ENCODE measurements around the gene DYNC1LI2.
"Not testable (repeated sequence)": the region's sequence is repeated elsewhere in the genome, so short reads cannot be mapped to it uniquely, and the experiment has no call there.

Gene DYNC1LI2

GRCh38 chr16:66695935-66696668 lies 55.3 kb downstream of the DYNC1LI2 start:
- no peak for DNase-seq

- peak in 1 of 2 donors; percentile 8 for DNase-seq
Observed at GRCh38 chr16:66695471-66695934, 55.9 kb downstream of the DYNC1LI2 start.

- DNase-seq = peak; percentile 54 to 62
Observed at GRCh38 chr16:66693149-66693548, 58.3 kb downstream of the DYNC1LI2 start.

GRCh38 chr16:66692341-66692740 lies 59.1 kb downstream of the DYNC1LI2 start:
- no peak for DNase-seq

GRCh38 chr16:66691234-66691633 lies 60.2 kb downstream of the DYNC1LI2 start:
- DNase-seq = no peak

- DNase-seq = no peak
Observed at GRCh38 chr16:66690106-66690847, 61.1 kb downstream of the DYNC1LI2 start.

GRCh38 chr16:66689282-66689681 lies 62.1 kb downstream of the DYNC1LI2 start:
- DNase-seq = no peak

GRCh38 chr16:66687906-66688625 lies 63.3 kb downstream of the DYNC1LI2 start:
- no peak for DNase-seq

- not testable (repeated sequence) for DNase-seq
Observed at GRCh38 chr16:66685501-66686115, 65.8 kb downstream of the DYNC1LI2 start.

- no peak for DNase-seq
Observed at GRCh38 chr16:66682271-66682670, 69.1 kb downstream of the DYNC1LI2 start.

- DNase-seq = no peak
Observed at GRCh38 chr16:66681676-66682075, 69.7 kb downstream of the DYNC1LI2 start.

- no peak for DNase-seq
Observed at GRCh38 chr16:66678337-66678736, 73.1 kb downstream of the DYNC1LI2 start.

- no peak for DNase-seq
Observed at GRCh38 chr16:66677836-66678235, 73.6 kb downstream of the DYNC1LI2 start.

- no peak for DNase-seq
Observed at GRCh38 chr16:66677179-66677578, 74.2 kb downstream of the DYNC1LI2 start.

- no peak for DNase-seq
Observed at GRCh38 chr16:66676599-66676998, 74.8 kb downstream of the DYNC1LI2 start.

- no peak for DNase-seq
Observed at GRCh38 chr16:66673691-66674090, 77.7 kb downstream of the DYNC1LI2 start.

All from inflammatory macrophage (primary cell).